Body of pancreas (tissue), 4 donors: ENCODE data around the gene SORCS1.

ENCODE experiments used
- CTCF ChIP-seq, 7 experiments: fragments of 450-650 bp in 4 of 7; fragments of 200-600 bp in 3 of 7; sonication (generic) in 3 of 7; IDR thresholded peaks; one replicate each; pipeline ENCODE4 v1.5.1; 2016 to 2019; ENCODE audit warnings: antibody characterized with exemption in 7 of 7
- POLR2A ChIP-seq, 3 donors: fragments of 450-650 bp; IDR thresholded peaks; one replicate each; pipeline ENCODE4 v1.6.1; 2016; ENCODE audit warnings: antibody characterized with exemption in 3 of 3, mild to moderate bottlenecking in 2 of 3

- TF ChIP-seq CTCF (IDR thresholded peaks at IDR 0.05) (no peak), POLR2A (IDR thresholded peaks at IDR 0.05) (no peak)
These were observed 141.7 kb downstream of the SORCS1 start for GRCh38 chr10:107022600-107023354.
